Glomerular endothelial cell (primary cell): Measurements from ENCODE around the gene SNTG2. TPM values are rescaled to one million over a fixed set of nuclear protein-coding genes. Genes with fewer than 3 reads are reported as not detected.

Experiments used
- DNase-seq: peaks from one replicate; pipeline ENCODE4 v3.0.0-alpha.2; 2011; ENCODE audit warnings: low read depth, low spot score; ENCODE audit errors: extremely low read depth
- total RNA-seq: library from RNA; depleted of rRNA; stranded (reverse); fragments of >200 nt; gene quantifications from 2 replicates; pipeline ENCODE4 v1.2.3, GENCODE V29; 2015

The SNTG2 gene
- total RNA-seq, 1 donor from 2014 or later, result 1.5 TPM

DNA sequence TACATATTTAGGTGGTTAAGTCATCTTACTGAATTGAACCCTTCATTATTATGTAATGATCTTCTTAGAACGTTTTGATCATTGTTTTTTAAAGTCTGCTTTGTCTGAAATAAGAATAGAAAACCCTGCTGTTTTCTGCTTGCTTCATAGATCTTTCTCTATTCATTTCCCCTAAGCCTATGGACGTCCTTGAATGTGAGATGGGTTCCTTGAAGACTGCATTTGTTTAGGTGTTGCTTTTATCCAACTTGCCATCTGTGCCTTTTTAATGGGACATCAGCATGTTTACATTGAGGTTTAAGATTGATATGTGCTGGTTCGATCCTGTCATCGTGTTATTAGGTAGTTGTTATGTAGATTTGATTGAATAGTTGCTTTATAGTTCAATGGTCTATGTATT is 95.4 kb downstream of the SNTG2 start:
- DNase-seq, result no peak

DNA sequence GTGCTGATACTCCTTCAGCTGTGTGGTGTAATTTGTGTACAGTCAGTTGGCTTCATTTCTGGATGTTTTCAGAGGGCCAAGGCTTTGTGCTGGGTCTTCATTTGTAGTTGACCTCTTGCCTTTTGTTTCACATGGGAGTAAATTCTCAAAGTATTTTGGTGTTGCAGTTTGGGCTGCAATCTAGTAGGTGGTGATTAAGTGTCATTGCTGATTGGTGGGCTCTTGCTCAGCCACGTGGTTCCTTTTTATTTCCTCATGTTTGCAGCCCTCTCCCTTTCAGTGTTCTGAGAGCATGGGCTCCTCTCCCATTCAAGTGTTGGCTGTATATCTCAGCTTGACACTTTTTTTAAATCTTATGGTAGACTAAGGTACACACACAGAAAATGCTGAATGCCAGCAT is 96.8 kb downstream of the SNTG2 start:
- no peak for DNase-seq

- no peak for DNase-seq
Observed at GRCh38 chr2:1049691-1050090, 99.0 kb downstream of the SNTG2 start.

DNA sequence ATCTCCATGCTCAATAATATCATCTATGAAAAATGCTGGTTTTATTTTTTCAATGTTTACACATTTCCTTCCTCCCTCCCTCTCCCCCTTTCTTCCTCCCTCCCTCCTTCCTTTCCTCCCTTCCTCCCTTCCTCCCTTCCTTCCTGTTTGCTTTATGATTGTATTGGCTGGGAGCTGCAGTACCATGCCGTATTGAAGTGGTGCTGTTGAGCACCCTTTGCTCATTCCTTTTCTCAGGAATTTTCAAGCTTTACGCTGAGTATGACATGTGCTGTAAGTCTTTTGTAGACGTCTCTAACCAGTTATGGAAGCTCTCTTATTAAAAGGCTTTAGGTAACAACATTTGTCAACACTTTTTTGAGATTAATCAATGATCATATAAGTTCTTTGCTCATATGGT is 100.4 kb downstream of the SNTG2 start:
- DNase-seq, result no peak

DNA sequence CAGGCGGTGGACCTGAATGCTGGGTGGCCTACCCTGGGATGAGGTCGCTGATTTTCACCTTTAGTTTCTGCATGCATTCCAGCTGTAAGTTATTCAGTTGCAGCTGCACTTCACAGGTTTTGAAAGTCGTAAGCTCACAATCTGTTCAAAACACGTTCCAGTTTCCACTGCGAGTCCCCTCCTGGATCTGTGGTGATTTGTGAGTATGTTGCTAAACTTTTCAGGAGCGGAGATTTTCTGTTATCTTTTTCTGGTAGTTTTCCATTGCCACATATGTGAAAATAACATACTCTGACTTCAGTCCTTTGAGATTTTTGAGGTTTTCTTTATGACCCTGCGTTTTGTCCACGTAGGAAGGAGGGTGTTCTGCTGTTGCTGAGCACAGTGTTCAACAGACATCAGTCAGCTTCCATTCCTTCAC is 102.1 kb downstream of the SNTG2 start:
- DNase-seq, result no peak

DNA sequence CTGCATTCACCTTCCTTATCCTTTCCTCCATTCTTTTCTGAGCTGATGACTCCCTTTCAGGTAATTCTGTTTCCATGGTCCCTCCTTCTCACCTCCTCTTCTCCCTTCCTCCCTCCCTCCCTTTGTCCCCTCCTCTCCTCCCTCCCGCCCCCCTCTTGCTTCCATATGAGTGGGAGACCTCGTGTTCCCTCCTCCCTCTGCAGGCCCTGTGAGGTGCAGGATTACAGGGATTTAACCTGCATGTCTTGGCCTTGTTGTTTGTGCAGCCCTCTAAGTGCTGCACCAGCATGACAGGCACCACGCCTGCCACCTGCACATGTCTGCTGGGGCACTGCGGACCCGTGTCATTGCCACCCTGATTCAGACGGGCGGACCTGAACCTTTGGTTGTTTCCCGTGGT is 103.1 kb downstream of the SNTG2 start:
- DNase-seq, result no peak

GRCh38 chr2:1054399-1054798 is 103.8 kb downstream of the SNTG2 start:
- DNase-seq, result no peak

DNA sequence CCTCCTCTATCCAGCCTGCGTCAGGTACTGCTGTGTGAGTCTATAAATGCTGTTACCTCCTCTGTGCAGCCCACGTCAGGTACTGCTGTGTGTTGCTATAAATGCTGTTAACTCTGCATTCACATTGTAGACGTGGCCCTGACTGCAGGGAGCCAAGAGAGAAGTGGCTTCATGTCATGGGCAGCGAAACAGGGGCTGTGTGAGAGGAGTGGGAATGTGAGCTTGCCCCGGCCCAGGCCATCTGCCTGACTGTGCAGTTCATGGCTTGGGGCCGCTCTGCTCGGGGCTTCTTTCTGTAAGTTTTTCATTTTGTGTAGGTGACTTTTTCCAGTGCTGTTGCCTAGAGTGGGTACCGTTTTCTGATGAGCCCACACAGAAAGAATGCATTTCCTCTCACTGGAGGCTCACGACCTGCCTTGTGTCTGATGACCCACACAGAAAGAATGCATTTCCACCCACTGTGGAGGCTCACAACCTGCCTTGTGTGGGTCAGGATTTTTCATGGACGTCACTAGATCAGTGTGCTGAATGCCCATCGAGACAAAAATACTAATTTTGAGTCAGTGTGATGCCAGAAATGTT is 104.5 kb downstream of the SNTG2 start:
- no peak for DNase-seq

DNA sequence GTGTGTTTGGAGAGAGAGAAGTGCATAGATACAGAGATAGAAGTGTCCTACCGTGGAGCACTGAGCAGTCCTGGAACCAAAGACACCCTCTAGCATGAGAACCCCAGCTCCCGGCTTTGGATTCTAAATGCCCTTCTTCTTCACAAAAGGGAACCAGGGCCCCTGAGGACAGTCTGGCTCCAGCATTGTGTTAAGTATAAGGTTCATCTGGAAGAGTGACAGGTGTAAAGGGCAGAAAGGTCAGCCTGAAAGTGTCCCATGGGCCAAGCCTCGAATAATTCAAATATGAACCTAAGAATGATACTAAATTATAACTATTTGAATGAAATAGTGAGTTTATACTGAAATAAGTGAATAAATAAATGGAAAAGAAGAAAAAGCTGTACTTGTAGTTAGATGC is 109.7 kb downstream of the SNTG2 start:
- DNase-seq, result no peak

- no peak for DNase-seq
Observed at GRCh38 chr2:1060987-1061386, 110.3 kb downstream of the SNTG2 start.

GRCh38 chr2:1068241-1068640 is 117.6 kb downstream of the SNTG2 start:
- no peak for DNase-seq

- no peak for DNase-seq
Observed at GRCh38 chr2:1068822-1069221, 118.2 kb downstream of the SNTG2 start.

- no peak for DNase-seq
Observed at GRCh38 chr2:1069847-1070246, 119.2 kb downstream of the SNTG2 start.

DNA sequence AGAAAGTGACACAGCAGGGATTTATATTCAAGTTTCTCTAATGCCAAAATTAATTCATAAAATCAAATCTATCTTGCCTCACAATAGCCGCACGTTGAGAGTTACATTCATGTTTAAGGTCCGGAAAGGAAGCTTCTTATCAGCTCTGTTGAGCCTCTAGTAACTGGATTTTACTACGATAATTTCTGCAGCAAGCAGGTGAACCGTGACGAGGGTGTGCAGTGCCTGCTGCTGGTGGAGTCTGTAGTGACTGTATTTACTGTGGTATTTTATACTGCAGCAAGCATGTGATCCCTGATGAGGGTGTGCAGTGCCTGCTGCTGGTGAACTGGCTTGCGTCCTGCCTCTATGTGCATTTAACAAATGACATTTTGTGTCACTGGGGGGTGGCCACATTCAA is 120.0 kb downstream of the SNTG2 start:
- no peak for DNase-seq

DNA sequence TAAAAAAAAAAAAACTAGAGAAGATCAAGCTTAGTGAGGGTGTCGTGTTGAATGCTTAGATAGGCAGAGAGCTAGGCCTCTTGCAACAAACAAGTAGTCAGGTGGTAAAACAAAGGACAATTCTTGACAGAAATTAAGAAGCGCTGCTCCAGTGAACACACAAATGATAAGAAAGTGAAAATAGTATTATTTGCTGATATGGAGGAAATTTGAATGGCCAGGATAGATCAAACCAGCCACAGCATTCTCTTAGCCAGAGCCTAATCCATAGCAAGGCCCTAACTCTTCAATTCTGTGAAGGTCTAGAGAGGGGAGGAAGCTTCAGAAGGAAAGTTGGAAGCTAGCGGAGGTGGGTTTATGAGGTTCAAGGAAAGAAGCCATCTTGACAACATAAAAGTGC is 121.0 kb downstream of the SNTG2 start:
- no peak for DNase-seq

- DNase-seq, result no peak
Observed at GRCh38 chr2:1072250-1072649, 121.6 kb downstream of the SNTG2 start.

DNA sequence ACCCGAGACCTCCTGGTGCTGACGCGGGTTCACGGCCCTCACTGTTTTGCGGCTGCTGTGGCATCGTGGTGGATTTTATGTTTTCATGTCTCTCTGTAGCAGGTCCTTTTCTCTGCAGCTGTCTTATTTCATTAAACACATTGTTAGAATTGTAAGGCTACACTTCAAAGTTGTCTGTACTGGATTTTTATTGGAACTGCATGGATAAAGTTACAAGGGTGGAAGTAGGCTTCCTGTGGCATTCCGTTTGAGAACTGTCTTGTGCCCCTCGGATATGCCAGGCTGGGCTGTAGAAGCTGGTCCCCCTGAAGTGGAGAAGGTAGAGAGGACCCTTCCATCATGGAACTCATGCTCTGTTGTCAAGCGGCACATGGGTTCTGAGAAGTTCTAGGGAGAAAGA is 127.3 kb downstream of the SNTG2 start:
- no peak for DNase-seq

GRCh38 chr2:1078326-1078725 is 127.7 kb downstream of the SNTG2 start:
- DNase-seq, result no peak

DNA sequence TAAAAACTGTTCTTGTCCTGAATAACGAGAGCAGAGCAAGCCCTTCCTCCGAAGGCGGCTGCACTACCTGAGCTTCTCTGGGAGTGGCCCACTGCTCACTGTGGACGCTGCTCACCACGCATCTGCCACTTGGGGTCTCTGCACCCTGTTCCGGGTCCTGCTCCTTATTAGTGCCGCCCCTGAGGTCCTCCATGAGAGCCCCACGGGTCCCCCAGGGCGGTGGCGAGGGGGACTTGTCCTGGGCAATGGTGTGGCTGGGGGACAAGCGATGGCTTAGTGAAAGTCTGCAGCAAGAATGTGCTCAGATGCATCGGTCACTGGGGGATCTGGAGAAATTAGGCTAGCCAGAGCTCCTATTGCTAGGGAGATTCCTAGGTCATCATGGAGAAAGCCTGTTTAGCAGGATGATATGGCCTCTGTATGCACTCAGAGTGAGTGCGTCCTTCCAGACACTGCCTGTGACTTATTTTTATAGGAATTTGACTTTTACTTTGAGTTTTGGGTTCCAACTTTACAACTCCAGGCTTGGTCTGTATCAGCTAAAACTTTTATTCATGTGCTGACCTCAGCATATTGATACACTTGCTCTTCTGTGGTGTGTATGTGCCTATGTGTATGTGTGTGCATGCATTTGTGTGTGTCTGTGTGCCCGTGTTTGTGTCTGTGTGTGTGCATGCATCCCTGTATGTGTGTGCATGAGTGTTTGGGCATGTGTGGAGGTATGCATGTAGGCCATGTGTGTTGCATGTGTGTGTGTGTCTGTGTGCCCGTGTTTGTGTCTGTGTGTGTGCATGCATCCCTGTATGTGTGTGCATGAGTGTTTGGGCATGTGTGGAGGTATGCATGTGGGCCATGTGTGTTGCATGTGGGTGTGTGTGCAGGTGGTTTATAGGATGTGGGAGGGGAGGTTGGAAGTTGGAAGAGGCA is 129.5 kb downstream of the SNTG2 start:
- no peak for DNase-seq

DNA sequence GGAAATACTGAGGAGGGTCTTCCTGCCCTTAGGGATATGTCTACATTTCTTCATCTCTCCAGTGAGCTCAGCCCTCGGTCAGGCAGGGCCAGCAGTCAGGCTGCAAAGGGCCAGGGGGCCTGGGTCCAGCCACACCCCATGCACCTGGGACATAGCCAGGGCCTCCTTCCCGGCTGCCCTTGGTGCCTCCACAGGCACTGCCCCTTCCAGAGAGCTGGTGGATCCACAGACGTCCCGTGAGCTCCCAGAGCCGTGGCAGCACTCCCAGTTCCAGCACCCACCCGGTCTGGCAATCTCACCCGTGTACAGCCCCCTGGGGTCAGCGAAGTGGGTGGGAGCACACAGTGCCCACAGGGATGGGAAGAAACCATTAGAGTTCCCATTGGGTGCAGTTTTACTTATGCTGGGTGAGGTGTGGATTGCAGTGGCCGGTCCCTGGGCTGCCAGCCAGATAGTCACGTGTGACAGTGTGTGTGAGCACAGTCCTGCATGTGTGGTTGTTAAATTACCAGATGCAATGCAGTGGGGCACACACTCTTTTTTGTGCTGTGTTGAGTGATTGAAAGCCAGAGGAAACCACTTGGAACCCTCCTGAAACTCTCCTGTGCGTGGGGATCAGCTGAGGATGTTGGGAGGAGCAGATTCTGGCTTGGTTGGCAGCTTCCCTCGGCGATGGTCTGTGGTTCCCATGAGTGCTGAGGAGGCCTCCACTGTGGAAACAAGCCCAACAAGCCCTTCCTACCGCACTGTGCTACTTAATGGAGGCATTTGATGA is 131.0 kb downstream of the SNTG2 start:
- DNase-seq, result no peak

GRCh38 chr2:1082456-1083205 is 132.0 kb downstream of the SNTG2 start:
- no peak for DNase-seq
